Astrocyte (in vitro differentiated cells and primary cell): Measurements from ENCODE around the gene PCDH12. TPM values are rescaled to one million over a fixed set of nuclear protein-coding genes. Genes with fewer than 3 reads are reported as not detected.

Source experiments
- DNase-seq: peaks from one replicate; pipeline ENCODE4 v3.0.0-alpha.2; 2010; ENCODE audit warnings: low read depth
- FAIRE-seq: peaks from 2 replicates; lab custom pipeline; 2011; peaks lifted over from hg19 to GRCh38; lab: Jason Lieb, UNC
- H2AFZ ChIP-seq: 2 replicates; pipeline ENCODE4 v1.6.0; 2012; ENCODE audit warnings: low read depth, low read length, inconsistent platforms
- H3K27ac ChIP-seq: 2 replicates; pipeline ENCODE4 v1.5.1; 2011; ENCODE audit warnings: low read depth, low read length, inconsistent platforms
- H3K27me3 ChIP-seq: 2 replicates; pipeline ENCODE4 v1.6.0; 2011; ENCODE audit warnings: low read length, inconsistent platforms; ENCODE audit not compliant: insufficient read depth
- H3K36me3 ChIP-seq: 2 replicates; pipeline ENCODE4 v1.5.1; 2011; ENCODE audit warnings: low read length, inconsistent platforms; ENCODE audit not compliant: insufficient read depth
- H3K4me1 ChIP-seq: 2 replicates; pipeline ENCODE4 v1.5.1; 2011; ENCODE audit warnings: low read length, inconsistent platforms; ENCODE audit not compliant: insufficient read depth
- H3K4me2 ChIP-seq: 2 replicates; pipeline ENCODE4 v1.6.0; 2012; ENCODE audit warnings: low read length, inconsistent platforms
- H3K4me3 ChIP-seq: 2 replicates; pipeline ENCODE4 v1.5.1; 2011; ENCODE audit warnings: low read depth, mild to moderate bottlenecking, low read length, inconsistent platforms; ENCODE audit not compliant: insufficient read depth
- H3K79me2 ChIP-seq: 2 replicates; pipeline ENCODE4 v1.6.0; 2012; ENCODE audit warnings: mild to moderate bottlenecking, low read length, inconsistent platforms; ENCODE audit not compliant: insufficient read depth
- H3K9ac ChIP-seq: 2 replicates; pipeline ENCODE4 v1.6.0; 2012; ENCODE audit warnings: mild to moderate bottlenecking, low read length, inconsistent platforms
- H3K9me3 ChIP-seq: 2 replicates; pipeline ENCODE4 v1.5.1; 2012; ENCODE audit warnings: low read depth, mild to moderate bottlenecking, low read length, inconsistent platforms; ENCODE audit not compliant: insufficient read depth
- H4K20me1 ChIP-seq: 2 replicates; pipeline ENCODE4 v1.6.0; 2012; ENCODE audit warnings: low read length, inconsistent platforms; ENCODE audit not compliant: insufficient read depth
- H3K27ac Mint-ChIP-seq: one replicate; pipeline ENCODE4 v1.8.0; 2021; ENCODE audit warnings: mild to moderate bottlenecking, mixed read lengths; ENCODE audit not compliant: unreplicated experiment
- H3K27me3 Mint-ChIP-seq: one replicate; pipeline ENCODE4 v1.8.0; 2021; ENCODE audit warnings: low read depth, mixed read lengths; ENCODE audit not compliant: unreplicated experiment
- H3K36me3 Mint-ChIP-seq: one replicate; pipeline ENCODE4 v1.8.0; 2021; ENCODE audit warnings: low read depth, mixed read lengths; ENCODE audit not compliant: unreplicated experiment
- H3K4me1 Mint-ChIP-seq: one replicate; pipeline ENCODE4 v1.8.0; 2021; ENCODE audit warnings: low read depth, mixed read lengths; ENCODE audit not compliant: unreplicated experiment
- H3K4me3 Mint-ChIP-seq: one replicate; pipeline ENCODE4 v1.8.0; 2021; ENCODE audit warnings: mild to moderate bottlenecking, moderate library complexity, mixed read lengths; ENCODE audit not compliant: unreplicated experiment
- H3K9me3 Mint-ChIP-seq: one replicate; pipeline ENCODE4 v1.8.0; 2021; ENCODE audit warnings: mild to moderate bottlenecking, mixed read lengths; ENCODE audit not compliant: unreplicated experiment
- CTCF ChIP-seq: IDR thresholded peaks from 2 replicates; pipeline ENCODE4 v1.5.1; 2011; ENCODE audit warnings: low read depth, mild to moderate bottlenecking, inconsistent platforms, low read length, moderate library complexity; ENCODE audit not compliant: insufficient read depth
- EZH2 ChIP-seq: IDR thresholded peaks from 2 replicates; pipeline ENCODE4 v1.6.1; 2012; ENCODE audit warnings: mild to moderate bottlenecking, low read length, inconsistent platforms; ENCODE audit not compliant: insufficient read depth
- total RNA-seq: library from RNA; stranded (reverse); gene quantifications from 2 replicates; pipeline ENCODE4 v1.2.1, GENCODE V29; 2021

PCDH12 gene
- total RNA-seq, 1 donor from 2014 or later = 0.02 TPM

DNA sequence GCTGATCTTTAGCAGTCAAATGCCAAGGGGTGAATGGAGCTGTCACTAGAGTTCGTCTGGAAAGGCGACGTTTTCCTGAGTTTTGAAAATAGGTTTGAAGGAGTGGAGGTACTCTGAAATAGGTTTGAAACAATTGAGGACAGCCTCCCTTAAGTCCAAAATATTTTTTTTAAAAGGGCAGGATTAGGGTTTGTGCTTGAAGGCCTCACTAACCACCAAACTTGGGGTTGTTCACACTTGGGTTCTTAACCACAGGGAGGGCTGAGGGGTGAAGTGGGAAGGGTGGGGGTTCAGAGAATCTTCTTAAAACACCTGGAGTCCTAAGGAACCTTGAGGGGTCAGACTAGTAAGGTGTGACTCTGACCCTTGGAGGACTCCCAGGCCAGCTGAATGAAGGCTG is 3.5 kb upstream of the PCDH12 start:
- Mint-ChIP-seq H3K4me1 (peaks cover 2% of the 10 kb centered on the region), H3K4me3 (no peak overlapping the region), H3K36me3 (peaks cover 2% of the 10 kb centered on the region), H3K27me3 (peaks cover 9% of the 10 kb centered on the region), H3K9me3 (no peaks in the 10 kb centered on the region), H3K27ac (no peak overlapping the region)
- no peak for FAIRE-seq
- no peaks in the 10 kb centered on the region for H4K20me1 ChIP-seq
- no peaks in the 10 kb centered on the region for H3K27me3 ChIP-seq
- no peak overlapping the region for H3K4me2 ChIP-seq
- H3K9ac ChIP-seq = no peak overlapping the region
- H3K27ac ChIP-seq = no peak overlapping the region
- H2AFZ ChIP-seq = no peak overlapping the region
- H3K4me1 ChIP-seq = peaks cover 4% of the 10 kb centered on the region
- H3K36me3 ChIP-seq = no peaks in the 10 kb centered on the region
- TF ChIP-seq CTCF = no peak
- TF ChIP-seq EZH2 = no peak
- H3K9me3 ChIP-seq = no peaks in the 10 kb centered on the region
- no peak overlapping the region for H3K4me3 ChIP-seq
- no peak for DNase-seq
- H3K79me2 ChIP-seq = no peaks in the 10 kb centered on the region

DNA sequence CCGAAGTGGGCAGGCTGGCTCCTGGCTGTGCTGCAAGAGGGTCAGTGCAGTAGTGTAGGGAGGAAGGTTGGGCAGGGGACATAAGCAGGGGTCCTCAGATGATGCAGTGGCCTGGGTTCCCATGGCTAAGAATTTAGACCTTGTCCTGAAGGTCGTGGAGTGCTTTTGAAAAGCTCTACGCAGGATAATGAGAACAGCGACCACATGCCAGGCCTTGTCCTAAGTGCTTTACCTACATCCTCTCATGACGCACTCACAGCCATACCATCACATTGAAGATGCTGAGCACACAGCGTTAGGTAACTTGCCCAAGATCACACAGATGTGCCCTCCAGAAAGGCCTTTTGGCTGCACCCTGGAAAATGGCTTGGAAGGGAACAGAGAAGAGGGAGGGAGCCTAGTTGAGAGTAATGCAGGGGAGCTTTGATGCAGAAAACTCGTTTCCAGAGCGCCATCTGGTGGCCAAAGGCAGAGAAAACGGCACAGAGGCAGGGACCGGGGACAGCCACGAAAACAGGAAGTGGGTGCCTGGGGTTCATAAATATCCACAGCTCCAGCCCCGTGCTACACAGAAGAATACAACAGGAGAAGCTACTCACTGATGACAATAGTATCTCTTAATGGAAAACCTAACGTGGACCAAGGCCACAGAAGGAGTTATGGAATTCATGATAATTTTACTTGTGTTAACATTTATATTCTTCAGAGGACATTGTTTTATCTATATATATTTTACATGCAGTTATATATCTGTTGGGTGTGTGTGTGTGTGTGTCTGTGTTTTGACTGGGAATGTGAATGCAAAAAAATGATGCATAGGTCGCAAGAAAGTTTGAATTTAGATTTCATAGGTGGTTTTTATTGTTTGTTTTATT is 2.7 kb upstream of the PCDH12 start:
- FAIRE-seq (peak; percentile 67), DNase-seq (peak; percentile 39)
- peaks cover 2% of the 10 kb centered on the region for H3K36me3 Mint-ChIP-seq
- H3K27ac Mint-ChIP-seq = peak overlapping the region; percentile 60
- no peak overlapping the region for H3K27ac ChIP-seq
- H3K4me2 ChIP-seq = peak overlapping the region; percentile 51
- H3K9me3 Mint-ChIP-seq = no peaks in the 10 kb centered on the region
- TF ChIP-seq CTCF (peak; percentile 89), EZH2 (no peak)
- H3K4me3 Mint-ChIP-seq = peak overlapping the region; percentile 18
- H3K4me1 Mint-ChIP-seq = peaks cover 2% of the 10 kb centered on the region
- peaks cover 4% of the 10 kb centered on the region for H3K4me1 ChIP-seq
- no peaks in the 10 kb centered on the region for H3K9me3 ChIP-seq
- no peak overlapping the region for H3K9ac ChIP-seq
- H2AFZ ChIP-seq = peak overlapping the region; percentile 72
- H3K27me3 Mint-ChIP-seq = peaks cover 9% of the 10 kb centered on the region
- H3K36me3 ChIP-seq = no peaks in the 10 kb centered on the region
- no peaks in the 10 kb centered on the region for H4K20me1 ChIP-seq
- H3K4me3 ChIP-seq = no peak overlapping the region
- no peaks in the 10 kb centered on the region for H3K27me3 ChIP-seq
- no peaks in the 10 kb centered on the region for H3K79me2 ChIP-seq

DNA sequence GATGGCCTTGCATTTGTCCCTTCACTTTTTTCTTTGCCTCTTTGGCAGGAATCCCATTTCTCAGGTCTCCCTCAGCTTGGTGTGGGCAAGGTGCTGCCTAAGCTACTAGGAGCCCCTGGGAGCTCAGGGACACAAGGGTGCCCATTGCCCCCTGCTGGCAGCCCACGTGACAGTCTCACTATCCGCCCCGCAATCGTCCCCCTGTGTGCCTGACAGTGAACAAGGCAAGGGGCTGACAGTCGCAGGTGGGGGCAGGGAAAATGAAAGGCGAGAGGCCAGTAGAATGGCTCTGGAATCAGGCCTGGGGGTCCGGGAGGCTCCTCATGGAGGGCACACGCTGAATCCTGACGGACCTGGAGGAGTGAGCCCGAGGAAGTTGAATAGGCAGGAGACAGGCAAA is 2.0 kb upstream of the PCDH12 start:
- H3K79me2 ChIP-seq = no peaks in the 10 kb centered on the region
- Mint-ChIP-seq H3K27me3 (peaks cover 11% of the 10 kb centered on the region), H3K36me3 (peaks cover 2% of the 10 kb centered on the region), H3K27ac (no peak overlapping the region), H3K4me3 (no peak overlapping the region), H3K4me1 (peaks cover 2% of the 10 kb centered on the region), H3K9me3 (no peaks in the 10 kb centered on the region)
- no peak for DNase-seq
- no peak overlapping the region for H3K4me2 ChIP-seq
- no peak overlapping the region for H2AFZ ChIP-seq
- no peak for FAIRE-seq
- H3K4me1 ChIP-seq = peaks cover 4% of the 10 kb centered on the region
- H3K4me3 ChIP-seq = no peak overlapping the region
- H3K9me3 ChIP-seq = no peaks in the 10 kb centered on the region
- TF ChIP-seq CTCF = no peak
- TF ChIP-seq EZH2 = no peak
- H3K9ac ChIP-seq = no peak overlapping the region
- H3K27me3 ChIP-seq = no peaks in the 10 kb centered on the region
- no peaks in the 10 kb centered on the region for H4K20me1 ChIP-seq
- H3K36me3 ChIP-seq = no peaks in the 10 kb centered on the region
- no peak overlapping the region for H3K27ac ChIP-seq
